ENCODE measurements around the gene KRT86.

DNA sequence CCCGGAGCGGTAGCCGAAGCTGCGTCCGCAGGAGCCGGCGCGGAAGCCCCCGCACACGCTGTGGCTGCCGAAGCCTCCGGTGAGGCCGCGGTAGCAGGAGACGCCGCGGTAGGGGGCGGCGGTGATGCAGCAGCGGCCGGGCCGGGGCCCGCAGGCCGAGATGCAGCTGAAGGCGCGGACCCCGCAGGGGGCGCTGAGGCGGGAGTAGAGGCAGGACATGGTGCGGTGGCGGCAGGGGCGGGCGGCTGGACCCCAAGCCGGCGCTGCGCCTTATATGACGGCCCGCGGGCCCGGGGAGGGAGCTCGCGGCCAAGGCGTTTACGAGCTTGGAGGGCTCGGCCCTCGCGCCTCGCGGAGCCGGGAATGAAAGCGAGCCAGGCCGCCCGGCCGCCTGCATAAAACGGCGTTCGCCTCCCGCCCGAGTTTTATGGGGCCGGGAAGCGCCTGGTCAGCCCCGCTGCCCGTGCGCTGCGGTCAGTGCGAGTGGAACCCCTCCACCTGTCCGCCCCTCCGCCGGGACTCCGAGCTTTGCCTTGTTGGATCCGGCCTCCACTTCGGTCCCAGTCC, 16.0 kb upstream of the KRT86 start:
- TF ChIP-seq, protein P1, sequence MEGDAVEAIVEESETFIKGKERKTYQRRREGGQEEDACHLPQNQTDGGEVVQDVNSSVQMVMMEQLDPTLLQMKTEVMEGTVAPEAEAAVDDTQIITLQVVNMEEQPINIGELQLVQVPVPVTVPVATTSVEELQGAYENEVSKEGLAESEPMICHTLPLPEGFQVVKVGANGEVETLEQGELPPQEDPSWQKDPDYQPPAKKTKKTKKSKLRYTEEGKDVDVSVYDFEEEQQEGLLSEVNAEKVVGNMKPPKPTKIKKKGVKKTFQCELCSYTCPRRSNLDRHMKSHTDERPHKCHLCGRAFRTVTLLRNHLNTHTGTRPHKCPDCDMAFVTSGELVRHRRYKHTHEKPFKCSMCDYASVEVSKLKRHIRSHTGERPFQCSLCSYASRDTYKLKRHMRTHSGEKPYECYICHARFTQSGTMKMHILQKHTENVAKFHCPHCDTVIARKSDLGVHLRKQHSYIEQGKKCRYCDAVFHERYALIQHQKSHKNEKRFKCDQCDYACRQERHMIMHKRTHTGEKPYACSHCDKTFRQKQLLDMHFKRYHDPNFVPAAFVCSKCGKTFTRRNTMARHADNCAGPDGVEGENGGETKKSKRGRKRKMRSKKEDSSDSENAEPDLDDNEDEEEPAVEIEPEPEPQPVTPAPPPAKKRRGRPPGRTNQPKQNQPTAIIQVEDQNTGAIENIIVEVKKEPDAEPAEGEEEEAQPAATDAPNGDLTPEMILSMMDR (IDR thresholded peaks at IDR 0.05) = no peak
- no peak for TF ChIP-seq EP300 (IDR thresholded peaks at IDR 0.05)
- no peak for TF ChIP-seq POLR2A (IDR thresholded peaks at IDR 0.05)
- TF ChIP-seq POLR2AphosphoS5 (IDR thresholded peaks at IDR 0.05) = no peak
